ENCODE results near the gene ACOXL. TPM values are rescaled to one million over a fixed set of nuclear protein-coding genes. Genes with fewer than 3 reads are reported as not detected.
A peak's percentile ranks its signal among the peaks of the same experiment; 100 is the strongest.

Gene ACOXL
- total and polyA plus RNA-seq, 2 of the 8 experiments (the other 6 are each of a cell fraction or from before 2014, with no cell fraction given), result 11.4 to 20.6 TPM

DNA sequence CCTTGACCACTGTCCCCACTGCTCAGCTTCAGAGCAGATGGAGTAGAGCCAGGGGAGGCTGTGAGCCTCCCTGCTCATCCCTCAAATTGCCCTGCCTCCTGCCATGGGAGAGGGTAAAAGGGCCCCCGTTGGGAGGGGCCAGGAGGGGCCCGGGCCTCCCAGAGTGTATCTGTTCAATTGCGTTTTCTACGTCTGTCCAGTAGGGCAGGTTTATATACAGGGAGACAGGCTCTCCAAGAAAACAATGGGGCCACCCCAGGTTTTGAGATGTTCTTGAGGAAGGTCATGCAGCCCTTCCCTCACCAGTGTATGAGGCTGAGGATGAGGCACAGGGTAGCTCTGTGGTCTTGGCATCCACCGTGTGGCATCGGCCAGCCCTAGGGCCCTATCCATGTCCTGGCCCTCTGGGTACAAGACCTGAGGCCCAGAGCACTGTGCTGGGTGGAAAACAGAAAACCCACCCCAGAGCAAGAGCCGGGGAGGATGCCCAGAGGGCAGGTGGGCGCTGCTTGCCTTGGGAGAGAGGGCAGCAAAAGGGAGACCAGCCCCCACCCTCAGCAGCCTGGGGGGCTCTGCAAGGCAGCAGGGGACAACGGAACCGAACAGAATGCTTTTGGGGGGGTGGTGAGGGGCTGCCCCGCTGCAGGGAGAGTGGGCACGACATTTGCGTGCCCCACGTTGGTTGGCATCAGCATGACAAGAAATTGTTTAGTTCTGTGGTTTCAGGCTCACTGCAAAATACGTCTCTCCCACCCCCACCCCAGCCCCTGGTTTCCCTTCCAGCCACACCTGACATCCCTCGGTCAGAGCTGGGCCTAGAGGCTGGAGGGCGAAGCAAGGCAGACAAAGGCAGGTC is 141.5 kb downstream of the ACOXL start:
- Histone ChIP-seq H3K9me3 (ENCODE audit: insufficient read depth in 2 of 2, low read depth in 1 of 2, low read length in 1 of 2) (no peaks in the 10 kb centered on the region), H3K36me3 (ENCODE audit: control insufficient read depth in 2 of 4, insufficient read depth in 4 of 4, low read length in 3 of 4) (peaks cover 0 to 2% (median 1%) of the 10 kb centered on the region in 4 experiments; a peak in 1 of 8 replicates), H3K4me3 (ENCODE audit: extremely low read depth in 1 of 4, insufficient read depth in 2 of 4, low read depth in 3 of 4, low read length in 4 of 4) (no peak overlapping the region), H3K27me3 (replicated peaks in 1 of 4; ENCODE audit: control insufficient read depth in 3 of 4, extremely low read depth in 1 of 4, insufficient read depth in 3 of 4, low read length in 3 of 4) (no peaks in the 10 kb centered on the region), H3K23ac (ENCODE audit: insufficient read length) (no peak overlapping the region), H3K18ac (ENCODE audit: extremely low read depth, low read length) (no peak overlapping the region), H4K91ac (replicated peaks; ENCODE audit: insufficient read length, low read length) (peak overlapping the region; percentile 12), H2BK5ac (ENCODE audit: low read depth, low read length) (0 out of 2 replicates have a peak overlapping the region, but pooled peaks have one; percentile 12), H3K79me1 (ENCODE audit: low read depth, low read length) (no peaks in the 10 kb centered on the region; the same call in 1 of the 2 replicates), H3K56ac (replicated peaks; ENCODE audit: insufficient read length, low read depth, low read length) (no peak overlapping the region), H4K20me1 (replicated peaks in 1 of 2; ENCODE audit: control insufficient read depth in 1 of 2, insufficient read depth in 2 of 2, low read length in 2 of 2) (no peaks in the 10 kb centered on the region), H2BK20ac (ENCODE audit: low read length) (no peak overlapping the region), H2AK5ac (ENCODE audit: low read depth, low read length) (peak overlapping the region; percentile 79; the same call in 1 of the 2 replicates), H3K4me2 (ENCODE audit: insufficient read depth in 1 of 2, low read depth in 2 of 2, low read length in 2 of 2) (peak overlapping the region in 1 of 2 experiments; percentile 35; a peak in 1 of 4 replicates), H3K23me2 (ENCODE audit: low read depth, low read length) (no peaks in the 10 kb centered on the region), H2BK15ac (ENCODE audit: low read length) (0 out of 2 replicates have a peak overlapping the region, but pooled peaks have one; percentile 65), H3K14ac (ENCODE audit: insufficient read length) (no peak overlapping the region), H3K4ac (replicated peaks; ENCODE audit: insufficient read length, low read depth, low read length) (no peak overlapping the region), H3K4me1 (replicated peaks in 1 of 4; ENCODE audit: control insufficient read depth in 3 of 4, insufficient read depth in 4 of 4, low read length in 3 of 4) (peaks cover 0 to 16% (median 3%) of the 10 kb centered on the region in 4 experiments; a peak in 5 of 7 replicates), H4K8ac (ENCODE audit: extremely low read depth, insufficient read depth, low read length) (peak overlapping the region; percentile 75), H2BK12ac (ENCODE audit: low read depth, low read length) (peak overlapping the region; percentile 82; the same call in 1 of the 2 replicates), H3K27ac (ENCODE audit: low read depth, low read length) (no peak overlapping the region), H2AFZ (ENCODE audit: low read length) (no peak overlapping the region), H3K9ac (replicated peaks in 1 of 4; ENCODE audit: extremely low read depth in 1 of 4, low read depth in 3 of 4, low read length in 3 of 4) (no peak overlapping the region), H4K5ac (ENCODE audit: insufficient read length, low read depth, low read length) (no peak overlapping the region), H3K79me2 (ENCODE audit: control insufficient read depth in 1 of 2, insufficient read depth in 2 of 2, low read length in 2 of 2) (no peaks in the 10 kb centered on the region), H2BK120ac (replicated peaks; ENCODE audit: low read depth, low read length) (no peak overlapping the region)
- no peak for DNase-seq (ENCODE audit: low read depth in 1 of 2, low spot score in 2 of 2)
- no peak for TF ChIP-seq RFX5 (IDR thresholded peaks at IDR 0.05; ENCODE audit: borderline replicate concordance, low read depth, low read length)
- no peak for TF ChIP-seq KDM5A (IDR thresholded peaks at IDR 0.05; ENCODE audit: low read length)
- no peak for TF ChIP-seq HDAC2 (IDR thresholded peaks at IDR 0.05; ENCODE audit: borderline replicate concordance in 1 of 2, low read depth in 2 of 2, low read length in 2 of 2)
- TF ChIP-seq SP2 (IDR thresholded peaks at IDR 0.05; ENCODE audit: low read length), result no peak
- no peak for TF ChIP-seq RNF2 (IDR thresholded peaks at IDR 0.05; ENCODE audit: borderline replicate concordance, low read depth, low read length, missing control alignments, poor library complexity, severe bottlenecking)
- TF ChIP-seq POLR2AphosphoS5 (IDR thresholded peaks at IDR 0.05; ENCODE audit: low read depth, low read length), result no peak
- no peak for TF ChIP-seq SIX5 (IDR thresholded peaks at IDR 0.05; ENCODE audit: low read depth, low read length)
- no peak for TF ChIP-seq RBBP5 (IDR thresholded peaks at IDR 0.05; ENCODE audit: borderline replicate concordance, low read depth, low read length)
- TF ChIP-seq JUN (IDR thresholded peaks at IDR 0.05; ENCODE audit: low read depth, low read length), result no peak
- TF ChIP-seq NRF1 (IDR thresholded peaks at IDR 0.05; ENCODE audit: low read depth, low read length), result no peak
- no peak for TF ChIP-seq HDAC6 (IDR thresholded peaks at IDR 0.05; ENCODE audit: low read depth, low read length)
- WGBS, 2 experiments (ENCODE audit: extremely low coverage in 1 of 2, insufficient coverage in 1 of 2, insufficient read length in 1 of 2, insufficient replicate concordance in 2 of 2, low coverage in 1 of 2, low lambda C conversion rate in 2 of 2, missing lambda C conversion rate in 1 of 2), result 90% methylated on average over 15 of the region's 17 CpGs; no CpG with 5 or more reads in 1 of the 2 experiments
- ChIA-PET CTCF (ENCODE audit: partially characterized antibody) (interaction anchor here (0.7 to 7.0 kb wide), 8 partner anchors 9 to 65 kb away, joined by 3 to 51 read pairs (median 4); no protein-coding TSS in a partner anchor), POLR2A (ENCODE audit: partially characterized antibody) (no interaction called here)
- no peak for FAIRE-seq
